HPDE6-E6E7 (cell line): ENCODE data around the gene AP1S3.
A peak's percentile ranks its signal among the peaks of the same experiment; 100 is the strongest.
"Not testable (repeated sequence)": the region's sequence is repeated elsewhere in the genome, so short reads cannot be mapped to it uniquely, and the experiment has no call there.

Experiments
- DNase-seq: peaks from one replicate; pipeline ENCODE4 v3.0.0; 2011; ENCODE audit warnings: missing footprints; ENCODE audit errors: extremely low spot score

AP1S3 gene

DNA sequence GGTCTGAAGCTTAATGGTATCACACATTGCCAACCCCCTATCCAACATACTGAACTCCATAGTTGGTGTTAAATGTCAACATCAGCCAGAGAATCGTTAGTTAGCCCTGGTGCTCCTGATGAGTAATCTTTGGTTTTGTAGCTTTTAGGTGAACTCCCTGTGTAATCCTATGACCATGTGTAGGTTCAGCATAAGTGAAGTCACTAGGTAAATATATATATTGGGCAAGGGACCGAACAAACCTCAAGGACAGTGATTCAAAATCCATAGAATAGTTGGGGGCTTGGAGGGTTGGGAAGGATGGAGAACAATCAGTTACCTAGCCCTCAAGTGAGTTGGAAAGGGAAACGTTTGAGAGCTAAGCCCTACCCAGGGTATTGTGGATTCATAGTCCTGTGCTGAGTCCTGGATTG is 16.0 kb upstream of the AP1S3 start:
- peak; percentile 35 for DNase-seq

DNA sequence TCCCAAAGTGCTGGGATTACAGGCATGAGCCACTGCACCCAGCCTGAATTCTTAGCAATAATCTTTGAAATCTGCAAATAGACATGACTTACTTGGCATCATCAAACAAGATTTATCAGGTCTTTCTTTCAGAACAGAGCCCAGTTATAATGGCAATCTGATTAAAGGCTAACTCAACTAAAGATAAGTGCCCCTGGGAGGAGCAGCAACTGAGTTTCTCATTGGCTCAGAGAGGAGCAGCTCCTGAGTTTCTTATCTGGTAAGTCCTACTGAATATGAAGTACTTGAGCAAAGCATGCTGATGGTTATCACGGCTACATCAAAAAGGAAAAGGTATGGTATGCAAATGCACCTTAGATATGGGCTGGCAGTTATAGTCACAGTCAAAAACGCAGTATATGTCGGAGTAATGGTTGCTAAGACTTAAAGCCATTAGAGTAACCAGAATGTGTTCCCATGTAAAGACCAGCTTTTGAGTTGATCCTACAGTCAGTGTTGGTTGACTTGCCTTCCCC is 15.0 kb upstream of the AP1S3 start:
- no peak for DNase-seq

DNA sequence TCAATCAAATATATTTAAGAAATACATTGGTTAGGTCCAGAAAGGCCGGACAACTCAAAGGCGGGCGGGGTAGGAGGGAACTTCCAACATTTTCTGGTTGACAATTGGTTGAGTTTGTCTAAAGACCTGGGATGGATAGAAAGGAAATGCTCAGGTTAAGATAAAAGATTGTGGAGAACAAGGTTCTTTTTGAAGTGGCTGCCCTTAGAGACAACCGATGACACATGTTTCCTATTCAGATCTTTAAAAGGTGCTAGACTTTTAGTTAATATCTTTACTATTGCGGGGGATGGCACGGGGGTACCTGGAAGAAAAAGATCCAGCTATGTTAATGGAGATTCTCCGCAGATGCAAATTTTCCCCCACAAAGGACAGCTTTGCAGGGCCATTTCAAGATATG is 10.0 kb upstream of the AP1S3 start:
- no peak for DNase-seq

DNA sequence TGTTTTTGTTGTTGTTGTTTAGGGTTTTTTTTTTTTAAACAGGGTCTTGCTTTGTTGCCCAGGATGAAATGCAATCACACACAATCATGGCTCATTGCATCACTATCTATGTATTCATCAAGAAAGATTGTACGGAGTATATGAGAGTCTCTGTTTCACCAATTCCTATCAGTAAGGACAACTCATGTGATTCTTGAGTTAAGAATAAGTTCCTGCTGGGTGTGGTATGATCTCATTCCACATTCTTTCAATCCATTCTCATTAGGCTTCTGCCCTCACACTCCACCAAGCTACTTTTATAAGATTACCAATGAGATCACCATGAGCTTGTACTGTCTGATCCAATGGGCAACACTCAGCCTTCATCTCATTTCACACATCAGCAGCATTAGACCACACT is 9.1 kb upstream of the AP1S3 start:
- DNase-seq: peak; percentile 51

DNA sequence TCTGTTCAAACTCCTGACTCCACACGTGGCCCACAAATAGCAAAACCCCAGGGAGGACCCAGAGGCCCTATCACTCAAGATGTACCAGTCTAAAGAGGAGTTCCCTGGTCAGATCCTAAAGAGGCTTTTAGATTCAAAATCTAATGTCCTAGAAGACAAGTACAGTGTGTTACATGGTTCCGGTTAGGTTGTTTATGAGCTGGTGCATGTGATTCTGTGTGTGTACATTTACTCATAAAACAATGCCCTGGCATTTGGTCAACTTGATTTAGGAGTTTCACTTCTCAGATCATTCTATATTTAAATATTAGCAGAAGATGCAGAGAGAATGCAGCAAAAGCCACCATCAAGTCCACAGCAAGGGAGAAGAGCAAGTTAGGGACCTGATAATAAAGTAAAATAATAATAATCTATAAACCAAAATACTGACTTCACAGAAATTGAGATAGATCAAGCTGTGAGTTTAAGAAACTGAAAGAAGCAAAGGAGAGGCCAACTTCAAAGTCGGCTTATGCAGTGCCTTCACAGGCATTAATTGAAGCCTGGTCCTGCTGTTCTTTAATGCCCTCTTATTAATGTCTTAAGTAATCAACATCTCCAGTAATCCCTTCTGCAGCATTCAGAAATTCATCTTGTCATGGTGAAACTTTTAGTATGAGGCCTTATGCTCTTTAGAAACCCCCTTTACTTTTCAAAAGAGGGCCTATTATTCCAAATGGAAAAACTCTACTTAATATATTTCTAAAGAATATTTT is 4.2 kb upstream of the AP1S3 start:
- DNase-seq: no peak

DNA sequence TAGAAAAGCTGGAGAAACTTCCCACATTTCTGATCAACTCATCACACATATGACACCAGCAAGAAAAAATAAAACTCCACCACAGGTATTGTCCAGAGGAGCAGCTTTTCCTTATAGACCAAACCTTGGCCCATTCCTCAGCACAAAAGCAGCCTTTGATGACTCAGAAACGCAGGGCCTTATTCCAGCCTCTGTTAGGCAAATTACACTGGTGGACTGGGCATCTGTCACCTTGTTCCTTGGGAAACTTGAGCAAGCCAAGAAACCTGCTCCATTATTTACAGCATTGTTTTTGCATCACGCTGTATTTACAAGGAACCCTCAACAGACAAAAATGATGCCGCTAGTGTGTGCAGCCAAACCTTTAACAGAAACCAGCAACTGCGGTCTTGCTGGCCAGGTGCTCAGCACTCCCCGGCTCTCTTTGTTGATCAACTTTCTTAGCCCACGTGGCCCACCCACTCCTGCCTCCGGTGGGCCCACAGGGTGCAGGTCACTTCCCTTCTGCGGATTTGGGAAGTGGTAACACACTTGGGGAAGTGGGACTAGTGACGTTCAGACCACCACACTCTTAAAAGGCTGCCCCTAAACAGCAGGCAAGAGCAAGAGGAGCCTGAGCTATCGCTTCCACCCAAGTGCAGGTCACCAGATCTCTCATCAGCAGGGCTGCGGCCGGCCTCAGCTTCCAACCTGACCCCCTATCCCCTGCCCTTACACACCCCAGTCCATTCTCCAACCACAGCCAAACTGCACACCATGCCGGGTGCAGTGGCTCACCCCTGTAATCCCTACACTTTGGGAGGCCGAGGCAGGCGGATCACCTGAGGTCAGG is 1.5 kb downstream of the AP1S3 start:
- peak; percentile 42 for DNase-seq

DNA sequence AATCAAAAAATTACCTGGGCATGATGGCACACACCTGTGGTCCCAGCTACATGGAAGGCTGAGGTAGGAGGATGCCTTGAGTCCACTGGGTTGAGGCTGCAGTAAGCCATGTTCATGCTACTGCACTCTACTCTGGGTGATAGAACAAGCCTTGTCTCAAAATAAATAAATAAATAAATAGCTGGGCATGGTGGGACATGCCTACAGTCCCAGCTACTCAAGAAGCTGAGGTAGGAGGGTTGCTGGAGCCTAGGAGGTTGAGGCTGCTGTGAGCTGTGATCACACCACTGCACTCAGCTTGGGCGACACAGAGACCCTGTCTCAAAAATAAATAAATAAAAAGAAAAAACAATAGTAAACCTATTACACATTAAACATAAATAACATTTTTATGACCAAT is 3.0 kb downstream of the AP1S3 start:
- DNase-seq: no peak

DNA sequence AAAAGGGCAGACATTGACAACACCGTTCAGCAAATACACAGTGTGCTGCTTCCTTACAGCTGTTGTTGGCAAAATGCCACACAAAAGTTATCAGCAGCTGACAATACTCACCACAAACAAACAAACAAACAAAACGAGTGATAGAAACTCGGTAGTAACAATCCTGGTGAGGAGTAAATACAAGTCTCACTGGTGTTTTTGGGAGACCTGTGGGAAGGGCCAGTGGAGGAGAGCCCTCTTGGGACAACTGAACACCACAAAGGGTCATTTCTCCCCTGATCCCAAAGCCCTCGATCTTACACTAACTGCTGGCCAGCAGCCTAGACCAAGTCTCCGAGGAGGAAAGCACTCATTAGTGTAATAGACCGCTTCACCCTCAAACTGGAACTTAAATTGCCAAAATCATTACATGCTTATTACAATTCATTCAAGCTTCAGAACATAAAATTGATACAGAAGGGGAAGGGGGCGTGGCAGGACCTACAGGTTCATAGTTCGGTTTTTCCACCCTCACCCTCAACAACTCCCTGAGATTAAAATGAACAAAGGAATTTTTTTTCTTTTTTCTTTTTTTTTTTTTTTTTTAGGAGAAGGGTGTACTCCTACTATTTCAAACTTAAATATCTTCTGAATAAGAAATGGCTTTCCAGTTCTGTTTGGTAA is 5.0 kb downstream of the AP1S3 start:
- DNase-seq: no peak

DNA sequence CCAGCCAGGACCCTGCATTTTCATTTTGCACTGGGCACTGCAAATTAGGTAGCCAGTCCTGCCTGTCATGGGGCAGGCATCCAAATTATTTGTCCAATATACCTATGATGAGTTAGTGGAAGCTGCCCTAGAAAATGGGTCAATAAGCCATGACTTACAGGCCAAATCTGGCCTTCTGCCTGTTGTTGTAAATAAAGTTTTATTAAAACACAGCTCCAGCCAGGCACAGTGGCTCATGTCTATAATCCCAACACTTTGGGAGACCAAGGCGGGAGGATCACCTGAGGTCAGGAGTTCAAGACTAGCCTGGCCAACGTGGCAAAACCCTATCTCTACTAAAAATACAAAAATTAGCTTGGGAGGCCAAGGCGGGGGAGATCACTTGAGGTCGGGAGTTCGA is 8.3 kb downstream of the AP1S3 start:
- no peak for DNase-seq

DNA sequence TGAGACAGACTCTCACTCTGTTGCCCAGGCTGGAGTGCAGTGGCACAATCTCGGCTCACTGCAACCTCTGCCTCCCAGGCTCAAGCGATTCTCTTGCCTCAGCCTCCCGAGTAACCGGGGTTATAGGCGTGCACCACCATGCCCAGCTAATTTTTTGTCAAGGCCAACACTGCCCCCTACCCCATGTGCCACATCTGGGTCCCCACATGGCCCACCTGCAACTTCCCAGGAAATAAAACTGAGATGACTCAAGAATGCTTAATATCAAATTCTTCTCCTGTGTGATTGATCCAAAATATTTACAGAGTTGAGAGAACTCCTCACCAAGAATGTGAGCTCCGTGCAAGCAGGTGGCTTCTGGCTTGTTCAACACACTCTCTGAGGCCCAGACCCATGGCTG is 9.1 kb downstream of the AP1S3 start:
- no peak for DNase-seq

DNA sequence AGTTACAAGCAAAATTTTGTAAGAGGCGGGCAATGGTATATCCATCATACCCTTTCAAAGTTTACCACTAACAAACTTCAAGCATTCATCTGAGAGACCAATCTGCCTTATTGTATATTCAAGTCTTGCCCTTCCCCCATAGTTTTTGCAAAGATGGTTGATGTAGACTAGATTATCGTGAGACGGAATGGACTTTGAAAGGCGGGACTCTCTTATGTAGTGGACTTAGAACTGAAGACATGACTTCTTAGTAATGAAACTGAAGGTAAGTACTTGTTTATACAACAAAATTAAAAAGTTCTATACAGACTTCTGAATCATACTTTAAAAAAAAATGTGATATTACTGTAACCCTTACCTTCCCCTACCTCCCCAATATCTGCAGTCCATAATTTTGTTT is 10.4 kb downstream of the AP1S3 start:
- DNase-seq: no peak

DNA sequence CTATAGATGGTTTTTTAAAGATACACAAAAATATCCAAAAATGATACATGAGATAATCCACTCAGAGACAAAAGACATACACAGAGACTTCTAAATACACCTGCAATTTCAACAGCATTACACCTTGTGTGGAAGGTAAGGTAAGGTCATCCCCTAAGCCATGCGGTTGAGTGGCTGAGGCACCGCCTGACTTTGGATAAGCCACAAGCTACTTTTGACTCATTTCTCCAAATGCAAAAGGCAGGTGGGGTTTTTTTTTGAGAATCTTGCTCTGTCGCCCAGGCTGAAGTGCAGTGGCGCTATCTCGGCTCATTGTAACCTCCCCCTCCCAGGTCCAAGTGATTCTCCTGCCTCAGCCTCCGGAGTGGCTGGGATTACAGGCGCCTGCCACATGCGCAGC is 13.1 kb downstream of the AP1S3 start:
- no peak for DNase-seq

DNA sequence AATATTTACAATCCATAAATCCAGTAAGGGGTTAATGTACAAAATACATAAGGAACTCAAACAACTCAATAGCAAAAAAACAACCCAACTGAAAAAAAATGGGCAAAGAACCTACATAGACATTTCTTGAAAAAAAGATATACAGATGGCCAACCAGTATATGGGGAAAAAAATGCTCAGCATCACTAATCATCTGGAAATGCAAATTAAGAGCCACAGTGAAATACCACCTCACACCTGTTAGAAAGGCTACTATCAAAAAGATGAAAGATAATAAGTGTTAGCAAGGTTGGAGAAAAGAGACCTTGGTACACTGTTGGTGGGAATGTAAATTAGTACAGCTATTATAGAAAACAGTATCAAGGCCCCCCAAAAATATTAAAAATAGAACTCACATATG is 14.6 kb downstream of the AP1S3 start:
- no peak for DNase-seq

DNA sequence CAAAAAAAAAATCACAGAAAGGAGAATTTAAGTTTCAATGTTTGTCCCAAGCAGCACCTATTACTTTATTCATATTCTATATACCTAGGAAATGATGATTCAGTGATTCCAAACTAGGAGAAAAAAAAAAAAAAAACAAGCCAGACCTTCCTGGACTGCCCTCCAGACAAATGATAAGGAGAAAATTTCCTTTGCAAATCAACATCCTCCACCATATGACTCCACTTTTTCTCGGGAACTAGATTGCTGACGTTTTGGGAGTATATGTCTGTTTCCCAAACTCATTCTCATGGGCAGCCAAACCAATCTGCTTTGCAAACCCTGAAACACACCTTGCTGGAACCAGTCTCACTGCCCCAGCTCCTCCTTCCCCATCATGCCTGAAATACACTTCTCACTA is 16.8 kb downstream of the AP1S3 start:
- DNase-seq: no peak

DNA sequence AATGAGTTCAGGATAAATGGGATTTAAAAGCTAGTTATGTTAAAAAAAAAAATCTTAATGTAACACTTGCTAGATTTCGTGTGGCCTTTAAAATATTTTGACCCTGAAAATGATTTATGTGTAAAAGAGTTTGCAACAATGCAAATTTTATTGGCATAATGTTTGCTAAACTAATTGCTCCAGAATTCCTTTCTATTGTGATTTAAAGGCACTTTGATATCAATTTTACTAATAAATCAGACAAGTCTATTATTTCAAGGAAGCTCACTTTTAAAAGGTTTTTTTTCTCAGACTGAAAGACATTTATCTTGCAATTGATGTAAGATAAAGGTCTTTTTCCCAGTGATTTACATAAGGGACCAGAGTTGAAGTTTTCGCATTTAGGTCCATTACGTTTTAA is 17.5 kb downstream of the AP1S3 start:
- DNase-seq: no peak

DNA sequence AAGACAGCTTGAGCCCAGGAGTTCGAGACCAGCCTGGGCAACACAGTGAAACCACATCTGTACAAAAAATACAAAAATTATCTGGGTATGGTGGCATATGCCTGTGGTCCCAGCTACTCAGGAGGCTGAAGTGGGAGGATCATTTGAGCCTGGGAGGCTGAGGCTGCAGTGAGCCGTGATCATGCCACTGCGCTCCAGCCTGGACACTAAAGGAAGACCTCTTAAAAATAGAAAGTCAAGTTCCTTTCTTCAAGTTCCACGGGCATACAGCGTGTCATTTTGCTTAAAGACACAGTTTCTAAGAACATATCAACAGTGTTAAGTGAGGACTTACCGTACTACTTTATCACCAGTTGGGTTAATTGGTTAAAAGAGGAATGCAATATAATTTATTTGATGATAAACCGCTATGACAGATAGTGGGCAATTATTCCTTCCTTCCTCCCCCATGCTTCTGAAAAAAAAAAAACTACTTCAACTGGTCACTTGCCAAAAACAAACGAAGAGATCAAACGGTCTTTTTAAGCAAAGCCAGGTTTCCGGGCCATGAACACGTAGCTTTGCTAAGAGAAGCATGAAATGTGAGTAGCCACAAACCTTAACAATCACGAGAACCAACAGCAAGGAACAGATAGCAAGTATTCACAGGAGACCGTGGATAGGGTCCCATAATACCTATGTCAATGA is 21.4 kb downstream of the AP1S3 start:
- DNase-seq: no peak

DNA sequence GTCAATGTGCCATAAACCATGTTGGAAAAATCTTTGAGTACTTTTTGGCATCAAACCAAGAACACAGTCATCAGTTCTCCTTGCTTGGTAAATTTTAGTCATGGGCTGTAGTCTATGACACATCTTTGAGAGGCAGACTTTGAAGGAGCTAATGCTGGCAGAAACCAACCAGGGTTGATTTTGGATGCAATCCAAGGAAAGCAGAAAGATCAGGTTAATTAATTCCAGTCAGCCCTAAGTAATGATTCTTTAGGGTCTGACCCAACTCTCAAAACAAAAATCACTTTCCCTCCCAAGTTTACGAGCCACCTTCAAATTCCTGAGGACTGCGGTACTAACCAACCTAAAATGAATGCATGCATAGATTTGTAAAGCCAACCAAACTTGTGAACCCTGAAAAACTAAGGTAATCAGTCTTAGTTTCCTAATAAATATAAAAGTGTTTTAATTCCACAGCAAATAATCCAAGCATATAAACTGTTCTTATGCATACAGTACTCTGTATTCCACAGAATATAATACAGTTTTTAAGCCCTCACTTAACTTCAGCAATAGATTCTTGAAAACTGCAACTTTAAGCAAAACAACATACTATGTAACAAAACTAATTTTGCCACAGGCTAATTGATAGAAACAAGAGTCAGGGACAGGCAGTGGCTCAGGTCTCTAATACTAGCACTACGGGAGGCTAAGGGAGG is 22.0 kb downstream of the AP1S3 start:
- peak; percentile 84 for DNase-seq

DNA sequence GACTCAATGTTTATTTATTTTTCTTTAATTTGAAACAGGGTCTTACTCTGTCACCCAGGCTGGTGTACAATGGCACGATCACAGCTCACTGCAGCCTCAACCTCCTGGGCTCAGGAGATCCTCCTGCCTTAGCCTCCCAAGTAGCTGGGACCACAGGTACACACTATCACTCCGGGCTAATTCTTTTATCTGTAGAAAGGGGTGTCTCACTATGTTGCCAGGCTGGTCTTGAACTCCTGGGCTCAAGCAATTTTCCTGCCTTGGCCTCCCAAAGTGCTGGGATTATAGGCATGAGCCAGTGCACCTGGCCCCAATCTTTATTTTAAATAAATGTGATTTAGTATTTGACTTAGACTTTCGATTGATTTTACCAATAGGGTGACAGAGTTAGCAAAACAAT is 22.6 kb downstream of the AP1S3 start:
- DNase-seq: not testable (repeated sequence)

DNA sequence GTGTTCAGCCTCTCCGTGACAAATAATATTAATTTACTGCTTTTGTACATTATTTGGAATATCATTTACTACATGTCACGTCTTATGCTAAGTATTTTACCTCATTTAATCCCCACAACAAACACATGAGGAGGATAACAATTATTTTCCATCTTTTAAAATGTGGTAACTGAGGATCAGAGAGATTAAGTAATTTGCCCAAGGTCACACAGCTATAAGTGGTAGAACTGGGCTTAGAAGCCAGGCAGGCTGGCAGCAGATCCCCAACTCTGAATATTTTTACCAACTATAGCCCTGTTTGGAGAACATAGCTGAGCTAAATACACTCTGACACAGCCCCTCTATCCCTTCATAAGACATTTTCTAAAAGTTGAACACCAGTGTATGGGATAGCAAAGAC is 24.1 kb downstream of the AP1S3 start:
- DNase-seq: no peak

DNA sequence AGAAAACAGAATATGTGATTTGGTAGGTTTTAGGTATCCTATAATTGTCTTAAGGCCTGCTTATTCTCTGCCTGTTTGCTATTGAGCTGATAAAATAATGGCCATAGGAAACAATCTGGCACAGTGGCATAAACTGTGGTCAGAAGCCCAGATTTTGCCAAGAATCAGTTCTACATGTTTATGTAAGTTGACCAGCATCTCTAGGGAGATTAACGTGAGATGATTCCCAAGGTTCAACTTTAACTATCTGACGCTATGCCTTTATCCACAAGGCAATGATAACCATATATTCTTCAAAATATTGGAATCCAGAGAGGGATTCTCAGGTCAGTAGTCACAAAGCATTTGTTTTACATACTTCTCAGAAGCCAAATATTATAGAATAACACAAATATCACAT is 25.6 kb downstream of the AP1S3 start:
- no peak for DNase-seq

DNA sequence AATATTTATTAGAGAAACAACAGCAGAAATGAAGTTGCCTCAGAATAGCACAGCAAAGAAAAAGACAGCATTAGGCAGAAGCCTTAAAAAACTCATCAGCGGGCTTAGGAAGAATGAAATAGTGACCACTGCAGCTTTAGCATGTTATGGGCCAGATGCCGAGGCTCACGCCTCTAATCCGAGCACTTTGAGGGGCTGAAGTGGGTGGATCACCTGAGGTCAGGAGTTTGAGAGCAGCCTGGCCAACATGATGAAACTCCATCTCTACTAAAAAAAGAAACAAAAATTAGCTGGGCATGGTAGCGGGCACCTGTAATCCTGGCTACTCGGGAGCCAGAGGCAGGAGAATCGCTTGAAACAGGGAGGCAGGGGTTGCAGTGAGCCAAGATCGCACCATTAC is 32.4 kb downstream of the AP1S3 start:
- no peak for DNase-seq
